Kasumi-1 (cell line): ENCODE results near the gene RSF1.

Experiments
- DNase-seq, 2 experiments: peaks; one replicate each; lab custom pipeline; 2025; lab: John Stamatoyannopoulos, UW

RSF1 gene

DNA sequence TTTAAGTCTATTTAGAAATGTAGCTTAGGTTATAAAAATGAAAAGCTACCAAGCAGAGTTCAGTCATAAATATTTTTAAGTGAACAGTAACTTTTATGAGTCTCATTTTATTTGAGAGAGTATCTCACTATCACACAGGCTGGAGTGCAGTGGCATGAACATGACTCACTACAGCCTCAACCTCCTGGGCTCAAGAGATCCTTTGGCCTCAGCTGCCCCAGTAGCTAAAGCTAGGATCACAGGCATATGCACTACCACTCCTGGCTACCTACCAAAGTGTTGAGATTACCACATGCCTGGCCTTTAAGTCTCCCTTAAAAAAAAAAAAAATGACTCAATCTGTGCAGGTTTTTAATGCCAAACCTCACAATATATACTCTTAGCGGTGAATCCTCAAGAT lies 148.3 kb downstream of the RSF1 start:
- no peak for DNase-seq

DNA sequence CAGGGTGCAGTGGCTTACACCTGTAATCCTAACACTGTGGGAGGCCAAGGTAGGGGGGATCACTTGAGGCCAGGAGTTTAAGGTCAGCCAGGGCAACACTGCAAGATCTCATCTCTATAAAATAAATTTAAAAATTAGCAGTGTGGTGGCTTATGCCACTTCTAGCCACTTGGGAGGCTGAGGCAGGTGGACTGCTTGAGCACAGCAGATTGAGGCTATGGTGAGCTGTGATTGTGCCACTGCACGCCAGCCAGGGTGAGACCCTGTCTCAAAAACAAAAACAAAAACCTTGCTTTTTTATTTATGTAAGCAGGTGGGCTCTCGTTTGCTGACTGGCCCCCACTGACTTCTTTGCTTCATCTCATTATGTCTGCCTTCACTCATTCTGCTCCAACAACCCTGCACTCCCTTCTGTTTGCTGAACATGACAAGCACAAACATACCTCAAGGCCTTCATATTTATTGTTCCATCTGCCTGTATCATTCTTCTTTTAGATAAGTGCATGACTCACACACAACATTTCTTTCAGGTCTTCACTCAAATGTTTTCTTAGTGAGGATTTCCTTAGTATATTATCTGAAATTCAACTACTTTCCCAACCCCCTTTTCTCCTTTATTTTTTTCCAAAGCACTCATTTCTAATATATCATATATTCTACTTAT lies 150.5 kb downstream of the RSF1 start:
- no peak for DNase-seq

DNA sequence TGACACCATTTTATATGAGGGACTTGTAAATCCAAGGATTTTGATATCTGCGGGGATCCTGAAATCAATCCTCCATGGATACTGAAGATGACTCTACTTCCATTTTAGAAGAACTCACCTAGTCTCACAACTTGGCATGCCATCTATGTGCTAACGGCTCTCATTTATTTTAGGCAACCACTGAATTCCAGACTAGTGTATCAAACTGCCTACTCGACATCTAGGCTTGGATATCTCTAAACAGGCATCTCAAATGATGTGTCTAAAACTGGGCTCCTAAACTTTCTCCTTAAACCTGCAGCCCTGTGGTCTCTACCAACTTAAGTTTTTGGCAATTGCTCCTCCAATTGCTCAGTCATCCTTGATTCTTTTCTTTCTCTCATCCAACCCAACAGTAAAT lies 151.8 kb downstream of the RSF1 start:
- DNase-seq, result no peak

GRCh38 chr11:77665240-77665965 lies 155.1 kb downstream of the RSF1 start:
- DNase-seq, result no peak

DNA sequence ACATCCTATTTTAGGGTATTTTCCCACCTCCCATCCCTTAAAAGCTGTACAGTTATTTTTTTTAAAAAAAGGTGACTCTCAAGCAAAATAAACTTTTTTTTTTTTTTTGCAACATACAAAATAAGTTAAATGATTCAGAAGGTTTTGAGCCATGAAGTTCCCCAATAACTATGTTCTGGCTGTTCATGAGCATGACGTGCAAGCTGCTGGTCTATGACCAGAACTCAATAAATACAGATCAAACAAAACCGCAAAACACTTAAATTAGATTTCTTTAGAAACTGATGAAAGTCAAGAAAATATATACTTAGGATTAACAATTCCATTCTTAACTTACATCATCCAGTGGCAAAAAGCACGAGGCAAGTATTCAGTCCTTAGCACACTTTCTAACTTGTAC lies 158.9 kb downstream of the RSF1 start:
- DNase-seq, result no peak

DNA sequence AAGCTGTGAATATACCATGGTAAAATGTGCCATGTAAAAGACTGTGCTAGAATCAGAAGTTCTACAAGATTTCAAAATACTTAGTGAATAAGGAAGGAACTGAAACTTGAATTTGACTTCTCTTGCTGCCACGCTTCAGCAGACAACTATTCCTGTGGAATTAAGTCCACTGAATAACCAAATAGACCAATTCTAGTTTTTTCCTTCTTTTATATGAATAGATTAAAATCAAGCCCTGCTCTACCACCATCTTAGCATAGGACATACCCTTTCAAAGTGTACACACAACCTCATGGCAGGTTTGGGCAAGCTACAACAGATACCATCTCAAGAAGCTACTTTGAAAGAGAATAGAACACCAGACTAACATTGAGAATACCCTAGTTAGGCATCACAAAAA lies 159.6 kb downstream of the RSF1 start:
- DNase-seq, result no peak

DNA sequence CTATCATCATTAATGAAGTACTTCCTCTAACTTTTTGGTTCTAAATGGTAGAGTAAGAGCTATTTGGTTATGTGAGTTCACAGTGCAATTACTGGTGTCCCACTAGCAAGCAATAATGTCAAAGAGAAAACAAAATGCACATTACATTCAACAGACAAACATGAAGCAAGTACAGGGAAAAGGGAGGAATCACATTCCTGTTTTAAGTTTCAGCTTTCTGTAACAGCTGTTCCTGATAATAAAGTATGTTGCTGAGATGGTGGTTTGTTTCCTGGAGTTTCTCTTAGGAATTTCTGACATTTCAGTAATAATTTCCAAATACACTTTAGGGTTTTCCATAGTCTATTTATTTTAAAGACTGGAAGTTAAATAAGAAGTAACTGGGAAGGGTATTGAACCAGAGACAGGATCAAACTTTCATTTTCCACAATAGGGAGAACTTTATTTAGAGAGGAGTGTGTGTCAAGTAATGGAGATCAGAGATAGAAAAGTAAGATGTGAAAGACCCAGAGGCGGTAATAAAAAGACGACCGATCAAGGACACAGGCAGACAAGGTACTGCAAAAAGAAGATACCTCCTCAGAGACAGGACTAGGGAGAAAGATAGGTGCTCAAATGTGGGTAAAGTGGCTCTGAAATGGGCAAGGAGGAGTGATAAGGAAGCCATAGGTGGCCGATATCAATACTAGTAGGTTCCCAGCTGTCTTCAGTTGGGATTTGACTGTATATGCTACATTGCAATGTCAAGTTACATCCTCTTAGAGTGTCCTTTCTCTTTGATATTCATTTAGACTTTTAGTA lies 162.1 kb downstream of the RSF1 start:
- no peak for DNase-seq

DNA sequence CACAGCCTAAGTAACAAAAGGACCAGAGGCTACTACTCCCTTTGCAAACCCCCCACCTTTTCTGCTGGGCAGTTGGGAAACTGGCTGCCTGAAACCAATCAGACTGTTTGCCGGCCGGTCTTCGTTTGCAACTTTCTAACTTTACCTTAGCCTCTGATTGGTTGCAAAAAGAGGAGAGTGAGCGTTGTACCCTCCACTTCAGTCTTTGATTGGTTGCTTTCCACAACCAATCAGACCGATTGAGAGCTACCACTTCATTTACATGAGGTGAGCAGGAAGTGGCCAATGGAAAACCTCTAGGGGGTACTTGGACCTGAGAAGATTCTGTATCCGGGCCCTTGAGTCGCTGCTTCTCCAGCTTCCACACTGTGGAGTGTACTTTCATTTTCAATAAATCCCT lies 164.2 kb downstream of the RSF1 start:
- DNase-seq, result no peak

GRCh38 chr11:77654770-77655434 lies 165.6 kb downstream of the RSF1 start:
- DNase-seq, result no peak

DNA sequence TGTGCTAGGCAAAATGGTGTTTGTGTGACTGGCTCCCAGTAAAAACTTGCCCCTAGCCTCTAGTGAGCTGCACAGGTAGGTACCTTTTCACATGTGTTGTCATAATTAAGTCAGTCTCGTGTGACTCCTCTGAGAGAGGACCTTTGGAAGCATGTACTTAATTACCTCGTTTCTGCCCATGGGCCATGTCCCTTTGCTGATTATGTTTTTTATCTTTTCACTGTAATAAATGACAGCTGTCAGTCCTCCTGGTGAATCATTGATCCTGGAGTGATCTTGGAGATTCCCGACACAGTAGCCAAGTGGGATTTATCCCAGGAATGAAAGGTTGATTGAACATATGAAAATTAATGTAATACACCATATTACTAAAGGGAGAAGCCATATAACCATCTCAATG lies 170.4 kb downstream of the RSF1 start:
- no peak for DNase-seq

GRCh38 chr11:77647654-77648305 lies 172.7 kb downstream of the RSF1 start:
- no peak for DNase-seq

DNA sequence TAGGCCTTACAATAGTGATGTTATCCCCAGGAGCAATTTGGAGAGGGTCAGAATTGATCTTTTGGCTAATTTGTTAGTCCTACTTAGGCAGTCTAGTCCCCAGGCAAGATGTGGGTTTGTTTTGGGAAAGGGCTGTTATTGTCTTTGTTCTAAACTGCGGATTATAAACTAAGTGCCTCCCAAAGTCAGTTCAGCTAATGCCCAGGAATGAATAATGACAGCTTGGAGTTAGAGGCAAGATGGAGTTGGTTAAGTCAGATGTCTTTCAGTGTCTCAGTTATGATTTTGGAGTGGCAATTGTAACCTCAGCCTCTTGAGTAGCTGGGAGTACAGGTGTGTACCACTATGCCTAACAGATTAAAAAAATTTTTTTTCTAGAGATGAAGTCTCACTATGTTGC lies 175.6 kb downstream of the RSF1 start:
- DNase-seq, result no peak

DNA sequence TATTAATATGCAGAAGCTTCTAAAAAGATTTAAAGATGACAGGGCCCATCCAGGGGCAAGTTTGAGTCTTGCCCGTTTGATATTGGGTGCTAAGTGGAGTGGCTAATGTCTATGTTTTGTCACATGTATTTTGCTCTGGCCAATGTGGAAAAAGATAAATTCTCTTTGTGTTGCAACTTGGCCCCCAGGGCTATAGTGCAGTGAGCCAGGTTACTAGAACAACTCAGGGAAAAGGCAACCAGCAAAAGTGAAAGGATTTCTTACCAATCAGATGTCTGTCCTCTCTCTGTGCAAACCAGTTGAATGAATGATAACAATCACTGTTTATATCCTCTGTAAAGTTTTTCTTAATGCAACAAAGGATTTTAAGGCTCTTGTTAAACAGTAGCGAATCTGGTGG lies 178.3 kb downstream of the RSF1 start:
- DNase-seq, result no peak

DNA sequence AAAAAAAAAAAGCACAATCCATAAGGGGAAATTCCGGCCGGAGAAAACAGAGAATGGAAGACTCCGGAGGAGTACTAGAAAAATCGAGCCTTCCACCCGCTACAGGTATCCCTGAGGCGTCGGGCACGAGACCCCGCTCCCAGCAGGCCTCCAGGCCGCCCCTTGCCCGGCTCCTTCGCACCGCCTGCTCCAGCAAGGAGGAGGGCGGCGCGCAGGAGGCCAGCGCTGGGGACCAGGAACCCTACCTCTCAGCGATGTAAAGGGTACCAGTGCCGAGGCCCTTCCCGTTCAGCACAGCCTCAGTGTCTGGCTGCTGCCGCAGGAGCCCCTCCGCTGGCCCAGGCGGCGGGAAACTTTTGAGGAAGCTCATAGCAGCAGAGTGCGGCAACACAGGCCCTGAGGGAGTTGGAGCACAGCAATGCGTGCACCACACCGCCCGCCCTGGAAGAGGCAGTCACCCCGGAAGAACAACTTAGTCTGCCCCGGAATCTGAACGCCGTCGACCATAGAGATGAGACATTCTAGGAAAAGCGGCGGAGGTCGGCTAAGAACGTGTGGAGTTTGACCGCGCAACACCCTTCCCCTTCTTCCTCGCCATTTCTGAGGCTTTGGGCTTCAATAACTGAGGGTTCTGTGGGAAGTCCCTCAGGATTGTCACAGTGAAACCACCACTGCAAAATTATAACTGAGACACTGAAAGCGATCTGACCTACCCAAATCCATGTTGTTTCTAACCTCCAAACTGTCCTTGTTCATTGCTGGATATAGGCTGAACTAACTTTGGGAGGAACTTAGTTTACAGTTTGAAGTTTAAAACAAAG lies 183.0 kb downstream of the RSF1 start, which contains the start of gene CLNS1A:
Gene CLNS1A, minus strand, starts transcription at position 450 of the 821 bp plus-strand sequence. Its CDS starts 80 bp downstream, at position 370.
- DNase-seq, result peak; percentile 98 to 99

DNA sequence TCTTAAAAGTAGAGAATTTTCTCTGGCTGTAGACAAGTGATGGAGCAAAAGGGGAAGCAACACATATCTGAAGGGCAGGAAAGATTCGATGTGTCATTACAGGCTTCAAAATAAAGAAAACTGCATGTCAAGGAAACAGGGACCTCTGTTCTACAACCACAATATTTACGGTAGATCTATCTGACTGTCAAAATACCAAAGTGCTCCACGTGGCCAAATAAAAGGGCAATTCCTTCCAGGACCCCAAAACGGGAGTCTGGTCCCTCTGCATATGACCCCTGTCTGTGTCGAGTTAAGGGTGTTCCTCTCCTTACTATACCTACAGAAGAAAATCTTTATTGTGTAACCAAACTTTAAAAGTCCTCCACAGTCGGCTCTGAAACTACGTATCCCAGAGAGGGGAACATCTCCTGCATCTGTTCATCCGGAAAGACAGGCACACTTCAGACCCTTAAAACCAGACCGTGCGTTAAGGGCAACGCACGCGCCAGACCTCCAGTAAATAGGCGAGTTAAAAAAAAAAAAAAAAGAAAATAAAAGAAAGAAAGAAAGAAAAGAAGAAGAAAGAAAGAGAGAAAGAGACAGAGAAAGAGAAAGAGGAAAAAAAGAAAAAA lies 183.7 kb downstream of the RSF1 start:
- peak; percentile 40 to 58 for DNase-seq

DNA sequence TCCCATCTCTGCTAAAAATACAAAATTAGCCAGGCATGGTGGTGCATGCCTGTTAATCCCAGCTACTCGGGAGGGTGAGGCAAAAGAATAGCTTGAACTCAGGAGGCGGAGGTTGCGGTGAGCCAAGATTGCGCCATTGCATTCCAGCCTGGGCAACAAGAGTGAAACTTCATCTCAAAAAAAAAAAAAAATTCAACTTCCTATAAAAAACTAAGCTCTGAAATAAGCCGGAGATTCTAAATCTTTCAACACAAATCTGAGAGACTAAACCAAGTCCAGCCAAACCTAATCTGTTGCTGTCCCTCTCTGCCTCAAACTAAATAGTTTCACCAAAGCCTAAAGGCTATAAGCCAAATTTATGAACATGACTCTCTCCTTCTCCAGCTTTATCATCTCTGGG lies 186.6 kb downstream of the RSF1 start:
- peak; percentile 43 to 44 for DNase-seq

- DNase-seq, result no peak
These were observed 190.3 kb downstream of the RSF1 start for GRCh38 chr11:77630157-77630710.

GRCh38 chr11:77619576-77620198 lies 200.8 kb downstream of the RSF1 start:
- DNase-seq, result peak; percentile 56 to 58

DNA sequence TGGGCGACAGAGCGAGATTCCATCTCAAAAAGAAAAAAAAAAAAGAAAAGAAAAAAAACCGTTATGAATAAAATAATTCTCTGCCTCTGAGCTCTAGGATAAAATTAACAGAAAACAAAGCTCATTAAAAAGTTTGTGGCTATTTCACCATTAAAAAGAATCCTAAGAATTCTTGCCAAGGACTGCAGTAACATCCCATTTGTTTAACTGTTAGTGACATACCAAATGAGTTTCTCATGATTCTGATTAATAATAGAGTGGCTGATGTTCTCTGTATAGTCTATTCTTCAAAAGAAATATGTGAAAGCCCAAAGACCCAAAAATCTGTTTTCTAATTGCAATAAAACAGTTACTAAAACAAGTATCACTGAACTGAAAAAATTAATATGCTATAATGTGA lies 202.6 kb downstream of the RSF1 start:
- DNase-seq, result no peak

DNA sequence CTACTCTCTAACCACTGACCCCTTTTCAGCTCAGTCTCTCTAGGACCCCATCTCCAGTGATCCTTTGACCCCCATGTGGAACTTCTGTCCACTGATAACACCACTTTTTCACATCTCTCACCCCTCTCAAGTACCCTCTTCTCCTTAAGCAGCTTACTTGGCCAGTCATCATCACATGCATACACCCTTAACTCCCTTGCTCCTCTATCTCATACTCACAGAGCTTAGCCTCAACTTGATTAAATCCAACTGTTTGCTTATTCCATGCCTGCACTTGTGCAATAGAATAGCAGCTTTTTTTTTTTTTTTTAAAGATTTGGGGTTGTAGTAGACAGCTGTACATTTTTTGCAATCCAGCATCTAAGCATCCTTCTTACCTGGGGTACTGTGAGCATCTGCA lies 208.6 kb downstream of the RSF1 start:
- DNase-seq, result no peak
